ENCODE results near the gene LCA5.

LCA5 gene

DNA sequence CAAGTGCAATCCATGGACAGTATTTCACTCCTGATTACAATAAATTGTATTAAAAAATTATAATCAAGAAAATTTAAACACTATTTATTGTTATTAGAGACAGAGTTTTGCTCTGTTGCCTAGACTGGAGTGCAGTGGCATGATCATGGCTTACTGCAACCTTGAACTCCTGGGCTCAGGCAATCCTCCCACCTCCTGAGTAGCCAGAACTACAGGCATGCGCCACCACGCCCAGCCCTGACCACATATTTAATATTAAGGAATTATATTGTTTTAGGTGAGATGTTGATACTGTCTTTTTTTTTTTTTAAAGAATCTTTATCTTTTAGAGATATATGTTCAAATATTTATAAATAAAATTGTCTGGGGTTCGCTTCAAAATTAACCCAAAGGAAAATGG is 14.6 kb downstream of the LCA5 start:
- TF ChIP-seq, protein P1, sequence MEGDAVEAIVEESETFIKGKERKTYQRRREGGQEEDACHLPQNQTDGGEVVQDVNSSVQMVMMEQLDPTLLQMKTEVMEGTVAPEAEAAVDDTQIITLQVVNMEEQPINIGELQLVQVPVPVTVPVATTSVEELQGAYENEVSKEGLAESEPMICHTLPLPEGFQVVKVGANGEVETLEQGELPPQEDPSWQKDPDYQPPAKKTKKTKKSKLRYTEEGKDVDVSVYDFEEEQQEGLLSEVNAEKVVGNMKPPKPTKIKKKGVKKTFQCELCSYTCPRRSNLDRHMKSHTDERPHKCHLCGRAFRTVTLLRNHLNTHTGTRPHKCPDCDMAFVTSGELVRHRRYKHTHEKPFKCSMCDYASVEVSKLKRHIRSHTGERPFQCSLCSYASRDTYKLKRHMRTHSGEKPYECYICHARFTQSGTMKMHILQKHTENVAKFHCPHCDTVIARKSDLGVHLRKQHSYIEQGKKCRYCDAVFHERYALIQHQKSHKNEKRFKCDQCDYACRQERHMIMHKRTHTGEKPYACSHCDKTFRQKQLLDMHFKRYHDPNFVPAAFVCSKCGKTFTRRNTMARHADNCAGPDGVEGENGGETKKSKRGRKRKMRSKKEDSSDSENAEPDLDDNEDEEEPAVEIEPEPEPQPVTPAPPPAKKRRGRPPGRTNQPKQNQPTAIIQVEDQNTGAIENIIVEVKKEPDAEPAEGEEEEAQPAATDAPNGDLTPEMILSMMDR (IDR thresholded peaks at IDR 0.05; ENCODE audit: extremely low read depth, insufficient read depth, missing control alignments), result no peak
- in situ Hi-C loops (cut with MboI; ENCODE audit: low pct_unique_long_range_greater_than_20kb, low sequenced_read_pairs, unreplicated experiment), result no loop called here
- no peak for DNase-seq (ENCODE audit: low spot score)

DNA sequence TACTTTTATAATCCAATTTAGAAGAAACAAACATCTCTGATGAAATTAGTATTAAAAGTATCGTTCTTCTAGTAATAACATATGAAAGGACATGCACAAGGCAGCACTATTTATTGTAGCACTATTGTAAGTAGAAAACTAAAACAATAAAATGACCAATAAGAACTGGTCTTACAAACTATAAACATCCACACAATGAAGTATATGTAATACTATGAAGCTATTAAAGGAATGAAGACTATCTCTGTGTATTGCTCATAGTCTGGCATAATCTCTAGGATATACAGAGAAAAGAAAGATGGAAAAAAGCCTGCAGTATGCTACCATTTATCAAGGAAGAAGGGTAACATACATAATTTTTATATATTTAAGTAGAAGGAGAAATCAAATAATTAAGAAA is 16.7 kb downstream of the LCA5 start:
- in situ Hi-C loops (cut with MboI; ENCODE audit: low pct_unique_long_range_greater_than_20kb, low sequenced_read_pairs, unreplicated experiment), result no loop called here
- no peak for DNase-seq (ENCODE audit: low spot score)
- TF ChIP-seq, protein P1 (IDR thresholded peaks at IDR 0.05; ENCODE audit: extremely low read depth, insufficient read depth, missing control alignments), result no peak

DNA sequence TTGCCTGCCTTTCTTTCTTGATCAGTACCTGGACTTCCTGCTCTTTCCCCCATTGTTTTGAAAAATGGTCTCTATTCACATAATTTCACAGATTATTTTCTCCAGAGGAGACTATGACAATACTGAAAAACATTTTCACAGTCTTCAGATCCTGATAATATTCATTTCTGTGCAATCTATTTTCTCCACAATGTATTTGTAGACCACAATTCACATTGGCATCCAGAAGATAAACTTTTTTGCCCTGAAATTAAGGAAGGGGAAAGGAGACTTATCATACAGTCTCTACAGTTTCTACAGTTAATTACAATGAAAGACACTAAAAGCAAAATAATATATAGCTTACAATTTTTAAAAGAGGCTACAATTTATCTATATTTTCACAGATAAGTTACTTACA is 18.4 kb downstream of the LCA5 start:
- no peak for DNase-seq (ENCODE audit: low spot score)
- in situ Hi-C loops (cut with MboI; ENCODE audit: low pct_unique_long_range_greater_than_20kb, low sequenced_read_pairs, unreplicated experiment), result no loop called here
- TF ChIP-seq, protein P1 (IDR thresholded peaks at IDR 0.05; ENCODE audit: extremely low read depth, insufficient read depth, missing control alignments), result no peak

DNA sequence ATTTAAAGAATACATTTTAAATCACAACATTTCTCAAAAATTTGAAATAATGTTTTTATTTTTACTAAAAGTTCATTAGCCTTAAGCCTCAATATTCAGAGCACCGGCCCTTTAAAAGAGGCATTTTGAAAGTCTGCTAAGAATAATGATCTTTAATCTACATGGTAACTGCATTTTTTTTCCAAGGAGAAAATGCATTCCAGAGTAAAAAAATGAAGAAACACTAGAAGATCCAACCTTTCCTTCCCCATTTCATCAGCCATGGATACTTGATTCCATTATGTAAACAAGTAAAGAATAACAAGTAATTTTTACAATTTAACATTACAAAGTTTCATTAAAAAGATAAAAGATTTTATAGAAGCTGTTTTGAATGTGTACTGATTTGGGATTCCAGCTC is 21.8 kb downstream of the LCA5 start:
- no peak for DNase-seq (ENCODE audit: low spot score)
- TF ChIP-seq, protein P1 (IDR thresholded peaks at IDR 0.05; ENCODE audit: extremely low read depth, insufficient read depth, missing control alignments), result no peak
- in situ Hi-C loops (cut with MboI; ENCODE audit: low pct_unique_long_range_greater_than_20kb, low sequenced_read_pairs, unreplicated experiment), result no loop called here

DNA sequence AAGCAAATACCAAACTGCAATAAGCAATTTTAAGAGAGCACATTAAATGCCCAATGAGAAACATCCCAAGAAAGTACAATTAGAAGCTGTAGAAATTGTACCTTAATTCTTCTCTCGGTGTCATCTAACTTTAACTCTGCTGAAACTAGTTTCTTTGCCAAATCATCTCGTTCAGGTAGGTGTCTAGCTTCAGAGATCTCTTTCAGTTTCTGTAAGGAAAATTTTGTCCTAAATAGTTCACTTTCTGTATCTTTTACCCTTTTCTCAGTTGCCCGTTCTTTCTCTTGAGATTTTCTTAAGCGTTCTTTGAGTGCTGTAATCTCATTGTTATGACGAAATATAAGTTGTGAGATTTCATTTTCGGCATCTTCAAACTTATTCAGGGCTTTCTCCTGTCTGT is 24.1 kb downstream of the LCA5 start:
- in situ Hi-C loops (cut with MboI; ENCODE audit: low pct_unique_long_range_greater_than_20kb, low sequenced_read_pairs, unreplicated experiment), result no loop called here
- TF ChIP-seq, protein P1 (IDR thresholded peaks at IDR 0.05; ENCODE audit: extremely low read depth, insufficient read depth, missing control alignments), result no peak
- no peak for DNase-seq (ENCODE audit: low spot score)

DNA sequence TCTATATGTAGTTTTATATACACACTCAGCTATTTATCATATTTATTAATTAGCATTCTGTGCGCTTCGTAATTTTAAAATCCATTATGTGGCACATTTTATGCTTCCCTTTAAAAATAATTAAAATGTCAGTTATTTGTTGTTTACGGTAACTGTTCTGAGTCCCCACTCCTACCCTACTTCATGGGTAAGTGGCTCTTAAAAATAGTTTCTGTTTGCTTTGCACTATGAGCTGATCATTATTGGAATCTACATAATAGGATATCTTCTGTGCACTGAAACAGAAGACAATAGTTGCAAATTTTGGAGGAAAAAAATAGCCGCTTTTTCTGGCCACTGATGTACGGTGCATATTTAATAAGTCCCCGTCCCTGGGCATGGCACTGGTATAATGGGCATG is 25.2 kb downstream of the LCA5 start:
- in situ Hi-C loops (cut with MboI; ENCODE audit: low pct_unique_long_range_greater_than_20kb, low sequenced_read_pairs, unreplicated experiment), result no loop called here
- TF ChIP-seq, protein P1 (IDR thresholded peaks at IDR 0.05; ENCODE audit: extremely low read depth, insufficient read depth, missing control alignments), result no peak
- no peak for DNase-seq (ENCODE audit: low spot score)

DNA sequence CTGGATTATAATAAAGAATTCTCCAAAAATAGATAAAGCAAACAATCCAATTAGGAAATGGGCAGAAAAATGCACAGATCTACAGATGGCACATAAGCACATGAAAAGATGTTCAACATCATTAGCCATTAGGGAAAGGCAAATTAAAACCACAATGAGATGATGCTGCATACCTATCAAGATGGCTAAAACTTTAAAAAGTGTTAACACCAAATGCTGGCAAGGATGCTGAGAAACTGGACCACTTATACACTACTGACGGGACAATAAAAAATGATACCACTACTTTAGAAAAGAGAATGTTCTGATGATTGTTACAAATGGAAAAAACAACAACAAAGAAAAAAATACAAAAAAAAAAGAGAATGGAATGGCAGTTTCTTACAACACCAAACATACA is 26.5 kb downstream of the LCA5 start:
- DNase-seq (ENCODE audit: low spot score), result no peak
- in situ Hi-C loops (cut with MboI; ENCODE audit: low pct_unique_long_range_greater_than_20kb, low sequenced_read_pairs, unreplicated experiment), result no loop called here
- TF ChIP-seq, protein P1 (IDR thresholded peaks at IDR 0.05; ENCODE audit: extremely low read depth, insufficient read depth, missing control alignments), result no peak

All from GM13977 (cell line).